Osteoblast (primary cell): ENCODE measurements around the gene LNPEP. TPM values are rescaled to one million over a fixed set of nuclear protein-coding genes. Genes with fewer than 3 reads are reported as not detected.

Source experiments
- DNase-seq: peaks from one replicate; pipeline ENCODE4 v3.0.0; 2011; ENCODE audit warnings: low spot score, mixed read lengths; ENCODE audit not compliant: insufficient read length; ENCODE audit errors: missing footprints
- H2AFZ ChIP-seq: 2 replicates; pipeline ENCODE4 v1.6.0; 2011; ENCODE audit warnings: mild to moderate bottlenecking, low read length
- H3K27ac ChIP-seq: 2 replicates; pipeline ENCODE4 v1.5.1; 2011; ENCODE audit warnings: mild to moderate bottlenecking, low read depth, low read length, moderate library complexity
- H3K27me3 ChIP-seq: 2 replicates; pipeline ENCODE4 v1.6.0; 2012; ENCODE audit warnings: mild to moderate bottlenecking, control low read depth, inconsistent platforms, low read length, moderate library complexity; ENCODE audit not compliant: insufficient read depth
- H3K36me3 ChIP-seq: 2 replicates; pipeline ENCODE4 v1.5.1; 2011; ENCODE audit warnings: mild to moderate bottlenecking, low read length, control low read depth, moderate library complexity; ENCODE audit not compliant: insufficient read depth
- H3K4me1 ChIP-seq: 2 replicates; pipeline ENCODE4 v1.5.1; 2011; ENCODE audit warnings: mild to moderate bottlenecking, low read length, control low read depth, moderate library complexity; ENCODE audit not compliant: insufficient read depth
- H3K4me2 ChIP-seq: 2 replicates; pipeline ENCODE4 v1.6.0; 2011; ENCODE audit warnings: mild to moderate bottlenecking, low read length; ENCODE audit not compliant: insufficient read depth
- H3K4me3 ChIP-seq: fragments of 200-600 bp; sonication (generic); 3 replicates; pipeline ENCODE4 v1.5.1; 2012; ENCODE audit warnings: mild to moderate bottlenecking, low read length, inconsistent platforms; ENCODE audit not compliant: insufficient read depth
- H3K79me2 ChIP-seq: 2 replicates; pipeline ENCODE4 v1.6.0; 2012; ENCODE audit warnings: mild to moderate bottlenecking, low read length, control low read depth, inconsistent platforms; ENCODE audit not compliant: insufficient read depth
- H3K9me3 ChIP-seq: 2 replicates; pipeline ENCODE4 v1.5.1; 2011; ENCODE audit warnings: low read depth, low read length, control low read depth
- H4K20me1 ChIP-seq: 2 replicates; pipeline ENCODE4 v1.6.0; 2012; ENCODE audit warnings: mild to moderate bottlenecking, low read length, control low read depth; ENCODE audit not compliant: insufficient read depth
- CTCF ChIP-seq: IDR thresholded peaks from 2 replicates; pipeline ENCODE4 v1.5.1; 2011; ENCODE audit warnings: mild to moderate bottlenecking, low read depth, low read length, moderate library complexity; ENCODE audit errors: extremely low read depth
- total RNA-seq: library from RNA; depleted of rRNA; stranded (reverse); fragments of >200 nt; gene quantifications from 2 replicates; pipeline ENCODE4 v1.2.3, GENCODE V29; 2012

The LNPEP gene
- total RNA-seq, 1 donor, result 44.9 TPM

GRCh38 chr5:96931605-96932004 is 4.3 kb upstream of the LNPEP start:
- no peak for TF ChIP-seq CTCF
- Histone ChIP-seq H3K4me1 (peaks cover 18% of the 10 kb centered on the region), H3K27ac (no peak overlapping the region), H3K4me3 (no peak overlapping the region), H3K36me3 (no peaks in the 10 kb centered on the region), H4K20me1 (no peaks in the 10 kb centered on the region), H3K27me3 (no peaks in the 10 kb centered on the region), H3K79me2 (peaks cover 9% of the 10 kb centered on the region), H2AFZ (no peak overlapping the region), H3K4me2 (no peak overlapping the region), H3K9me3 (no peaks in the 10 kb centered on the region)
- DNase-seq, result no peak

GRCh38 chr5:96932026-96932425 is 3.9 kb upstream of the LNPEP start:
- Histone ChIP-seq H3K4me1 (peaks cover 21% of the 10 kb centered on the region), H3K79me2 (peaks cover 14% of the 10 kb centered on the region), H2AFZ (no peak overlapping the region), H3K27ac (no peak overlapping the region), H3K4me2 (no peak overlapping the region), H4K20me1 (peaks cover 2% of the 10 kb centered on the region), H3K4me3 (no peak overlapping the region), H3K36me3 (no peaks in the 10 kb centered on the region), H3K27me3 (no peaks in the 10 kb centered on the region), H3K9me3 (no peaks in the 10 kb centered on the region)
- DNase-seq, result no peak
- no peak for TF ChIP-seq CTCF

GRCh38 chr5:96933764-96934707 is 1.8 kb upstream of the LNPEP start:
- Histone ChIP-seq H3K27me3 (no peaks in the 10 kb centered on the region), H3K4me1 (peaks cover 26% of the 10 kb centered on the region), H3K4me3 (peak overlapping the region; percentile 91), H2AFZ (peak overlapping the region; percentile 81), H4K20me1 (peaks cover 17% of the 10 kb centered on the region), H3K79me2 (peaks cover 33% of the 10 kb centered on the region), H3K27ac (peak overlapping the region; percentile 72), H3K4me2 (peak overlapping the region; percentile 100), H3K9me3 (no peaks in the 10 kb centered on the region), H3K36me3 (no peaks in the 10 kb centered on the region)
- no peak for TF ChIP-seq CTCF
- DNase-seq, result no peak
